Effector memory CD4-positive, alpha-beta T cell (primary cell): ENCODE results near the gene KLF16.

Experiments used
- DNase-seq, 3 donors: peaks; one replicate each; pipeline ENCODE4 v3.0.0-alpha.2; 2020
- H3K27ac ChIP-seq: 2 replicates; pipeline ENCODE4 v1.7.0; 2013; ENCODE audit warnings: mild to moderate bottlenecking, low read length, moderate library complexity; ENCODE audit not compliant: insufficient read depth, poor library complexity, severe bottlenecking
- H3K27me3 ChIP-seq: replicated peaks from 2 replicates; pipeline ENCODE4 v1.7.0; 2013; ENCODE audit warnings: mild to moderate bottlenecking, low read length; ENCODE audit not compliant: insufficient read depth, control insufficient read depth, poor library complexity, severe bottlenecking
- H3K36me3 ChIP-seq: 2 replicates; pipeline ENCODE4 v1.7.0; 2013; ENCODE audit warnings: mild to moderate bottlenecking, low read length, moderate library complexity; ENCODE audit not compliant: control insufficient read depth, insufficient read depth
- H3K4me1 ChIP-seq: 2 replicates; pipeline ENCODE4 v1.7.0; 2013; ENCODE audit warnings: low read length, mild to moderate bottlenecking; ENCODE audit not compliant: control insufficient read depth, insufficient read depth, poor library complexity, severe bottlenecking
- H3K4me3 ChIP-seq: 2 replicates; pipeline ENCODE4 v1.7.0; 2013; ENCODE audit warnings: low read length, low read depth, mild to moderate bottlenecking; ENCODE audit not compliant: insufficient read depth, poor library complexity, severe bottlenecking
- H3K9me3 ChIP-seq: 2 replicates; pipeline ENCODE4 v1.7.0; 2013; ENCODE audit warnings: mild to moderate bottlenecking, low read length, moderate library complexity; ENCODE audit not compliant: control insufficient read depth

KLF16 gene

DNA sequence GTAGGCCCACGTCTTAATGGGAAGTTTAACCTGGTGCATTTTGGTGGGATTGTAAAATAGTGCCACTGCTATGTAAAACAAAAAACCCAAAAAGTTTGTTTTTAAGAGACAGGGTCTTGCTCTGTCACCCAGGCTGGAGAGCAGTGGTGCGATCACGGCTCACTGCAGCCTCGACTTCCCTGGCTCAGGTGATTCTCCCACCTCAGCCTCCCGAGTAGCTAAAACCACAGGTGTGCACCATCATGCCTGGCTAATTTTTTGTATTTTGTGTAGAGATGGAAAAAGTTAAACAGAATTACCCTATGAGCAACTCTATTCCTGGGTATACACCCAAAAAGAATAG, 14.3 kb downstream of the KLF16 start:
- Histone ChIP-seq H3K27me3 (no peaks in the 10 kb centered on the region), H3K9me3 (no peaks in the 10 kb centered on the region), H3K4me1 (peaks cover 58% of the 10 kb centered on the region), H3K36me3 (peaks cover 15% of the 10 kb centered on the region), H3K4me3 (no peak overlapping the region), H3K27ac (peak overlapping the region; percentile 98)
- DNase-seq, result no peak

DNA sequence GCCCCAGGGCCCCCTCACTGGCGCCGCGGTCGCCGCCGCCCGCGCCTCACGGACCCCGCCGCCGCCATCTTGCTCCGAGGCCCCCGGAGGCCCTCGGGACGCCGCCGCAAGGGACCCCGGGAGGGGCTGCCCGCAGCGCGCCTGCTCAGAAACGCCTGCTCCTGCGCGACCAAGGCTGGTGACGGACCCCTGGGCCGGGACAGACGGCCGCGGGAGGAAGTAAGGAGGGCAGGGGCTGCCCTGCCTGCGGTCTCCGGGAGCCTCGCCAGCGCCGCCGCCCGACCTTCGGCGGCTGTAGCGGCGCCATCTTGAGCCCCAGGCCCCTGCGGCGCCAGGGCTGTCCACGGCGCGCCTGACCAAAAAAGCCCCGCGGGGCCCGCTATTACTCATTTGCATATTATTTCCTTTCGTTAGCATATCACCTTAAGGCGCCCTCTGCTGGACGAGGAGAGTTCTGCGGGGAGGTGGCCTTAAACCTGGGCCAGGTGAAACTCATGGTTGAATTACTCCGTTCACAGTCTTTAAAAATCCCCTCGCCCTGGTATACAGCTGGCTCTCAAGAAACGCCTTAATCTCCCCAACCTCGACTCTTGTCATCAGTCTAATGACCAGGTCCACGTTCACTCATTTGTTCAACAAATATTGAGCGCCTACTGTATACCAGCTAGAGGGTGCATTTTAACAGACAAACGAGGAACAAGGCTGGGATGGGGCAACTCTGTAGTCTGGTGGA, 14.8 kb downstream of the KLF16 start, which contains the start of gene REXO1:
Gene REXO1 (minus strand): TSS at position 85 of the 733 bp plus-strand sequence. CDS start 125 bp downstream, outside the sequence.
- H3K27ac ChIP-seq, result peak within 1 kb of the TSS; percentile 98
- H3K9me3 ChIP-seq, result no peaks in the 10 kb centered on the region
- H3K36me3 ChIP-seq, result peaks cover 15% of the 10 kb centered on the region
- peak within 1 kb of the TSS; percentile 86 for H3K4me3 ChIP-seq
- H3K4me1 ChIP-seq, result peaks cover 56% of the 10 kb centered on the region
- peak; percentile 95 to 97 (median 96) for DNase-seq
- H3K27me3 ChIP-seq, result no peaks in the 10 kb centered on the region

DNA sequence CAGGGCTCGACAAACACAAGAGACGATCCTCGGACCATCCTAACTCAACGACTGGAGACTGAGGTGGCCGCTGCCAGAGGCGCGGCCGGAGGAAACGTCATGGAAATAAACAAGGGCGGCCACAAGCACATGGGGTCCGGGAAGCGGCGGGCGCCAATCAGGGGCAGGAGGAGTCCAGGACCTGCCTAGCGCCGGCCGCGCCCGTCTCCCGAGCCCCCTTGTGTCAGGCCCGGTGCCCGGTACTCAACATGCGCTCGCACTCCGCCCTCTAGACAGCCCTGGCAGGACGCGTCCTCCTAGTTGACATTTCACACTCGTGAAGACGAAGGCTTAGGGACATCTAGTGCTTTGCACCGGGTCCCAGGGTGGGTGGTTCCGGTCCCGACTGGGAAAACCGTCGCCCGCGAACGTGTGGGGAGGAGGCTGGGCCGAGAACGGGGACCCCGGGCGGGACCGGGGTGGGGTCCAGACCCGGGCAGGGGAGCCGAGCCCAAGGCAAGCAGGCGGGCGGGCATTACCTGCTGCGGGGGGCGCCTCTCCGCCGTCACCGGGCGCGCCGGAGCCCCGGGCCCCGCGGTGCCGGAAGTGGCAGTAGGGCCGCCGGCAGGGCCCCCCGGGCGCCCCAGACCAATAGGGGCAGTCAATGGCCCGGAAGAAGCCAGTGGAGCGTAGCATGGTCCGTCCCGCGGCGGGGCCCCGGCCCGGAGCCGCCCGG, 15.5 kb downstream of the KLF16 start:
- no peak for DNase-seq
- Histone ChIP-seq H3K36me3 (peaks cover 15% of the 10 kb centered on the region), H3K4me1 (peaks cover 51% of the 10 kb centered on the region), H3K27me3 (no peaks in the 10 kb centered on the region), H3K27ac (peak overlapping the region; percentile 98), H3K9me3 (no peaks in the 10 kb centered on the region), H3K4me3 (peak overlapping the region; percentile 86)

DNA sequence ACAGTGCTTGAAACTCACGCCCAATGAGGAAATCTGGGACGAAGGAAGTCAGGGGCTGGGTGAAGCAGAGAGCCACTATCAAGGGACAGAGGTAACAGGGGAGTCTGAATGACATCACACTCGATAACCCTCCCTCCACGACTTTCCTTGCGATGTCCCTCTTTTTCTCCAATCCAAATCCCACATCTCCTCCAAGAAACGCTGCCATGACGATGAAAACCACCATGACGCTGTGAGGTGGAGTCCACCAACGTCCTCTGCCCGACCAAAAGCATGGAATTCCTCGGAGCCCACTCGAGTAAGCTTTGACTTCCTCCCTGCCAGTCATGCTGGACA, 16.1 kb downstream of the KLF16 start:
- peaks cover 47% of the 10 kb centered on the region for H3K4me1 ChIP-seq
- H3K36me3 ChIP-seq, result peaks cover 15% of the 10 kb centered on the region
- no peaks in the 10 kb centered on the region for H3K9me3 ChIP-seq
- H3K27me3 ChIP-seq, result no peaks in the 10 kb centered on the region
- peak overlapping the region; percentile 98 for H3K27ac ChIP-seq
- peak overlapping the region; percentile 86 for H3K4me3 ChIP-seq
- DNase-seq, result no peak

DNA sequence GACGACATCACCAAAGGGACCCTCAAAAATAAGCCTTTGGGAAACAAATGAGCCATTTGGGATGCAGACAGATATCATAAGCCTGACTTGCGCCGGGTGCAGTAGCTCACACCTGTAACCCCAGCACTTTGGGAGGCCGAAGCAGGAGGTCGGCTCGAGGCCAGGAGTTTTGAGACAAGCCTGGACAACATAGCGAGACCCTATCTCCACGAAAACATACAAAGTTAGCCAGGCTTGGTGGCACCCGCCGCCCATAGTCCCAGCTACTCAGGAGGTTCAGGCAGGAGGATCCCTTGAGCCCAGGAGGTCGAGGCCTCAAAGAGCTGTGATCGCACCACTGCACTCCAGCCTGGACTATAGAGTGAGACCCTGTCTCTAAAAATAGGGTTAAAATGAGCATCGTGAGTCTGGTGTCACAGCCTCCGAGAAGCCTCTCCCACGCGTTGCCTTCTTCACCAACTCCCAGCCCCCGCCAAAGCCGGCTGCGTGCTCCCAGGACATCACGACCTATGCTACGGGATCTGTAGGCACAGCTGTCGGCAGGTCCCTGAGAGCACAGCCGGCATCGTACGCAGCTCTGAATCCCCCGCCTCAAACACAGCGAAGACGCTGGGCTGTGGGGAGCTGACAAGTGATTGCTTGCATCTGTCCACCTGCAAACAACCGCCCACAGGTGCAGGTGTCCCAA, 16.7 kb downstream of the KLF16 start:
- H3K27ac ChIP-seq, result peak overlapping the region; percentile 8
- DNase-seq, result no peak
- H3K9me3 ChIP-seq, result no peaks in the 10 kb centered on the region
- H3K27me3 ChIP-seq, result no peaks in the 10 kb centered on the region
- peak overlapping the region; percentile 86 for H3K4me3 ChIP-seq
- peaks cover 15% of the 10 kb centered on the region for H3K36me3 ChIP-seq
- H3K4me1 ChIP-seq, result peaks cover 44% of the 10 kb centered on the region

DNA sequence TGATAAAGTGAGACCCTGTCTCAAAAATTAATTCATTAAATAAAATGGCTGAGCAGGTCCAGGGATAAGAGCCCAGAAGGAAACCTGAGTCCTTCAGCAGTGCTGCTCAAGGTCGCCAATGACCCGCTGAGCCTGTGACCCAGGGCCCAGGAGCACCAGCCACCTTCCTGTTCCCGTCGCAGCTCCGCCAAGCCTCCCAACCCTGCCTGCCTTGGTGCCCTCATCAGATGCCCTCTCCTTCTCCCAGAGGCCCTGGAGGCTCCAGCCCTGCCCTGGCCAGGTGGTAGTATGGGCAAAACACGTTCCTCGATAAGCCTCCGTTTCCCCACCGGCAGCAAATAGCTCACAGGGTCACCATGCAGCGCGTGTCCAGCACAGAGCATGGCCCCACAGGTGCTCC, 17.7 kb downstream of the KLF16 start:
- H3K4me3 ChIP-seq, result no peak overlapping the region
- peaks cover 42% of the 10 kb centered on the region for H3K4me1 ChIP-seq
- H3K27me3 ChIP-seq, result no peaks in the 10 kb centered on the region
- no peak overlapping the region for H3K27ac ChIP-seq
- peaks cover 15% of the 10 kb centered on the region for H3K36me3 ChIP-seq
- DNase-seq, result no peak
- H3K9me3 ChIP-seq, result no peaks in the 10 kb centered on the region

DNA sequence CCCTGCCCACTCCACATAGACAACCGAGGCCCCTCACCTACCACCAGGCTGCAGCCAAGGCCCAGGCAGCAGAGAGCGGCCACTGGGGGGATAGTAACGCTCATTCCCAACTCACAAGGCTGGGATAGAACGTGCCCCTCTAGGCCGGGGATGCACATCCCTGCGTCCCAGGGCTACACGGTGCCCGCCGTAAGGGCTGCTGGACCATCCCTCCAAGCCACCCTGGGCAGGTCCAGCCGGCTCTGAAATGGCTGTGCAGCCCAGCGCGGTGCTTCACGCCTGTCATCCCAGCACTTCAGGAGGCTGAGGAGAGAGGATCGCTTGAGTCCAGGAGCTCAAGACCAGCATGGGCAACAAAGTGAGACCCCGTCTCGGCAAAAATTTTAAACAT, 18.3 kb downstream of the KLF16 start:
- Histone ChIP-seq H3K4me3 (no peak overlapping the region), H3K4me1 (peaks cover 42% of the 10 kb centered on the region), H3K27ac (no peak overlapping the region), H3K9me3 (no peaks in the 10 kb centered on the region), H3K27me3 (no peaks in the 10 kb centered on the region), H3K36me3 (peaks cover 15% of the 10 kb centered on the region)
- DNase-seq, result no peak

DNA sequence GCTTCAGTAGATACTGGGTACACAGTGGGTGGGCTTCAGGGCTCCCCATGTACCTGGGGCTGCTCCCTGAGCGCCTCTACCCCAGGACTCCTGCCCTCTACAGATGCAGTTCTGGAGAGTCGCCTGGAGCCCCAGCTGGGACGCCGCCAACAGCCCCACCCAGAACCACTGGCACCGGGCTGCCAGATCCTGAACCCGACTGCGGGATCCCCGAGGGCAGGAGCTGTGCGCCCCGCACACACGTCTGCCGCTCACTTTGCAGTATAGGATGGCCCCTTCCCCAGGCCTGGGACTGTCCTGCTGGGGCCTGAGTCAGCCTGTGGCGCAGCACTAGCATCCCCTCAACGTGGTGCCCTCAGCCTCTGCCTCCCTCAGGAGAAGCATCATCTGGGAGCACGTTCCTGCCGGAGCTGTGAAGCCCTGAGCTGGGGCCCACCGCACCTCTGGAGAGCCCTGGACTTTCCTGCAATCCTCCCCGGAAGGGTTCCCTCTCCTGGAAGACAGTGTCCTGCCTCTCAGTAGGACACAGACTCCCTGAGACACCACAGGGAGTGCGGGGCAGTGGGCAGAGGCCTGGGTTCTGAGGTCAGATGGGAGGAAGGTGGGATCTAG, 18.8 kb downstream of the KLF16 start:
- no peak overlapping the region for H3K27ac ChIP-seq
- no peaks in the 10 kb centered on the region for H3K9me3 ChIP-seq
- DNase-seq, result no peak
- peaks cover 42% of the 10 kb centered on the region for H3K4me1 ChIP-seq
- peaks cover 19% of the 10 kb centered on the region for H3K36me3 ChIP-seq
- H3K4me3 ChIP-seq, result no peak overlapping the region
- H3K27me3 ChIP-seq, result no peaks in the 10 kb centered on the region

DNA sequence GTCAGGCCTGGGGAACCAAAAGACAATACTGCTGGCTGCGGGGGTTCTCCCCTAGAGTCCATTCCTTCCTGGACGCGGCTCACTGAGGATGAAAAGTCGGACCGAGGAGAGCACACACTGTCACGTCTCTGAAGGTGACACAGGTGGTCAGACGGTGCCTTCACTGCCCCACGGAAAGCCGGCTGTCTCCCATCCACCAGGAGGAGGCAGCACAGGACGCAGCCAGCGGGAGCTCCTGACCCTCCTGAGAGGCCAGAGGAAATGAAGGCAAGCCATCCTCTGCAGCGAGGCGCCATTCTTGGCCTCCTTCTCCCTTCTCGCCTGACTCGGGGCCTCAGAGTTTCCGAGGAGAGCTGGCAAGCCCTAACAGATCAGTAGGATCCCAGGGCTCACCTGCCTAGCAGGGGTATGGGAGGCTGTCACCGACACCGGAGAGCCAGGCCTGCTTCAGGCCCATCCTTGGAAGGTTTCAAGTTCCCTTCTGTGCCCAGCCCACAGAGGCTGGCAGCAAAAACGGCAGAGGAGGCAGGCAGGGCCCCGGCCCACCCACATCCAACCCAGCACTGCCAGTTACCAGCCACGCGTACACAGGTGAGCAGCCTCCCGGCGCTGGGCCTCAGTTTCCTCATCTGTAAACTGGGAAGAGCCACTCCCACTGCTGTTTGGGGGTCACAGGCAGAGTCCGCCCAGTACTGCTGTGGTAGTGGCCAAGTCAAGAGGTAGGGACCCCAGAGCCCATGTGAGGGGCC, 19.6 kb downstream of the KLF16 start:
- no peaks in the 10 kb centered on the region for H3K9me3 ChIP-seq
- peaks cover 25% of the 10 kb centered on the region for H3K36me3 ChIP-seq
- no peak overlapping the region for H3K27ac ChIP-seq
- no peak for DNase-seq
- H3K4me1 ChIP-seq, result peaks cover 42% of the 10 kb centered on the region
- H3K27me3 ChIP-seq, result no peaks in the 10 kb centered on the region
- no peak overlapping the region for H3K4me3 ChIP-seq
